IMR-90 (cell line): ENCODE data around the gene MITD1. TPM values are rescaled to one million over a fixed set of nuclear protein-coding genes. Genes with fewer than 3 reads are reported as not detected.

Experiments
- ATAC-seq: fragments of 200-7000 bp; cut with Tn5 transposase; 2 replicates; pipeline ENCODE4 v1.9.1; 2020; ENCODE audit warnings: low read depth, mild to moderate bottlenecking, moderate library complexity
- BruUV-seq: library from RNA; stranded (reverse); fragments of 400-500 nt; replicated peaks from 2 replicates; lab custom pipeline; 2021; lab: Mats Ljungman, UMichigan
- CTCF ChIA-PET: fragments of 300-600 bp; formaldehyde crosslinking; extraction: SDS; loops from one replicate; lab custom pipeline; 2021; ENCODE audit warnings: antibody characterized with exemption; lab: Yijun Ruan, JAX
- POLR2A ChIA-PET: fragments of 300-600 bp; sonication (Branson Sonifier 250); formaldehyde crosslinking; loops from one replicate; lab custom pipeline; 2022; ENCODE audit warnings: antibody characterized with exemption; ENCODE audit not compliant: unreplicated experiment; lab: Charles Lee
- DNase-seq: peaks from one replicate; pipeline ENCODE4 v3.0.0; 2013
- H2AFZ ChIP-seq: replicated peaks from 2 replicates; pipeline ENCODE3; 2013; ENCODE audit warnings: low read length, mild to moderate bottlenecking; ENCODE audit not compliant: poor library complexity
- H2AK5ac ChIP-seq: 2 replicates; pipeline ENCODE4 v1.6.1; 2013; ENCODE audit warnings: low read depth, low read length, inconsistent platforms
- H2AK9ac ChIP-seq: replicated peaks from 2 replicates; pipeline ENCODE3; 2013; ENCODE audit warnings: mild to moderate bottlenecking, low read depth, low read length, moderate library complexity; ENCODE audit not compliant: poor library complexity
- H2BK120ac ChIP-seq: 2 replicates; pipeline ENCODE4 v1.6.1; 2013; ENCODE audit warnings: low read depth, low read length, inconsistent platforms
- H2BK15ac ChIP-seq: 3 replicates; pipeline ENCODE4 v1.6.1; 2013; ENCODE audit warnings: low read depth, low read length, inconsistent platforms
- H2BK20ac ChIP-seq: 2 replicates; pipeline ENCODE4 v1.6.1; 2013; ENCODE audit warnings: low read depth, mild to moderate bottlenecking, inconsistent platforms, low read length, moderate library complexity
- H2BK5ac ChIP-seq: 2 replicates; pipeline ENCODE4 v1.6.1; 2013; ENCODE audit warnings: mild to moderate bottlenecking, low read depth, low read length, inconsistent platforms; ENCODE audit not compliant: poor library complexity, severe bottlenecking
- H3K14ac ChIP-seq: replicated peaks from 2 replicates; pipeline ENCODE4 v1.6.1; 2013; ENCODE audit warnings: low read depth, low read length, inconsistent platforms
- H3K18ac ChIP-seq: 2 replicates; pipeline ENCODE4 v1.6.1; 2013; ENCODE audit warnings: low read depth, low read length, control low read depth
- H3K23ac ChIP-seq: 2 replicates; pipeline ENCODE4 v1.6.1; 2013; ENCODE audit warnings: low read depth, low read length, inconsistent platforms
- H3K27ac ChIP-seq: 2 replicates; pipeline ENCODE4 v1.5.1; 2013; ENCODE audit warnings: mild to moderate bottlenecking, control low read depth, low read length; ENCODE audit not compliant: insufficient read depth
- H3K27me3 ChIP-seq: 2 replicates; pipeline ENCODE4 v1.6.1; 2013; ENCODE audit warnings: low read length; ENCODE audit not compliant: control insufficient read depth, insufficient read depth
- H3K36me3 ChIP-seq: 2 replicates; pipeline ENCODE4 v1.6.1; 2013; ENCODE audit warnings: low read length, mixed read lengths; ENCODE audit not compliant: control insufficient read depth, insufficient read depth
- H3K4ac ChIP-seq: 2 replicates; pipeline ENCODE4 v1.6.1; 2013; ENCODE audit warnings: low read depth, low read length, inconsistent platforms
- H3K4me1 ChIP-seq: 2 replicates; pipeline ENCODE4 v1.6.1; 2013; ENCODE audit warnings: low read length, mixed read lengths; ENCODE audit not compliant: control insufficient read depth, insufficient read depth
- H3K4me2 ChIP-seq: 2 replicates; pipeline ENCODE4 v1.6.1; 2013; ENCODE audit warnings: low read depth, mild to moderate bottlenecking, control low read depth, low read length, moderate library complexity
- H3K4me3 ChIP-seq: 2 replicates; pipeline ENCODE4 v1.5.1; 2013; ENCODE audit warnings: low read depth, mild to moderate bottlenecking, control low read depth, low read length, moderate library complexity; ENCODE audit not compliant: insufficient read depth
- H3K56ac ChIP-seq: 2 replicates; pipeline ENCODE4 v1.6.1; 2013; ENCODE audit warnings: low read length, inconsistent platforms; ENCODE audit not compliant: insufficient read depth; ENCODE audit errors: extremely low read depth
- H3K79me1 ChIP-seq, 2 experiments: 2 replicates each; pipeline ENCODE4 v1.6.1; 2013; ENCODE audit warnings: low read length in 2 of 2, inconsistent platforms in 1 of 2, low read depth in 1 of 2
- H3K9ac ChIP-seq: 2 replicates; pipeline ENCODE4 v1.6.1; 2013; ENCODE audit warnings: low read depth, low read length, control low read depth
- H3K9me1 ChIP-seq: 2 replicates; pipeline ENCODE4 v1.6.1; 2013; ENCODE audit warnings: low read length, inconsistent platforms; ENCODE audit not compliant: insufficient read depth
- H3K9me3 ChIP-seq: 2 replicates; pipeline ENCODE4 v1.6.1; 2013; ENCODE audit warnings: low read length; ENCODE audit not compliant: control insufficient read depth, insufficient read depth
- H4K20me1 ChIP-seq: 2 replicates; pipeline ENCODE4 v1.6.1; 2013; ENCODE audit warnings: low read length, inconsistent platforms; ENCODE audit not compliant: insufficient read depth
- H4K5ac ChIP-seq: 2 replicates; pipeline ENCODE4 v1.6.1; 2013; ENCODE audit warnings: mild to moderate bottlenecking, low read depth, low read length, control low read depth
- H4K8ac ChIP-seq, 2 experiments: 2 replicates each; pipeline ENCODE4 v1.6.1; 2013; ENCODE audit warnings: low read depth in 2 of 2, low read length in 2 of 2, control low read depth in 1 of 2, inconsistent platforms in 1 of 2
- H4K91ac ChIP-seq: 2 replicates; pipeline ENCODE4 v1.6.1; 2013; ENCODE audit warnings: low read depth, low read length, inconsistent platforms; ENCODE audit not compliant: insufficient read depth
- BHLHE40 ChIP-seq: fragments of 150-350 bp; IDR thresholded peaks from 2 replicates; pipeline ENCODE4 v1.6.1; 2016; ENCODE audit warnings: mild to moderate bottlenecking, low read depth, low read length
- CEBPB ChIP-seq: IDR thresholded peaks from 2 replicates; pipeline ENCODE4 v1.6.1; 2012; ENCODE audit warnings: low read depth, low read length, improper control_type of control experiment
- FOS ChIP-seq: fragments of 150-350 bp; IDR thresholded peaks from 2 replicates; pipeline ENCODE4 v1.6.1; 2016; ENCODE audit warnings: low read depth, low read length
- MAFK ChIP-seq: IDR thresholded peaks from 2 replicates; pipeline ENCODE4 v1.6.1; 2012; ENCODE audit warnings: low read depth, low read length, improper control_type of control experiment
- MXI1 ChIP-seq: IDR thresholded peaks from 2 replicates; pipeline ENCODE4 v1.6.1; 2012; ENCODE audit warnings: low read depth, mild to moderate bottlenecking, low read length, moderate library complexity, borderline replicate concordance
- POLR2A ChIP-seq: IDR thresholded peaks from 2 replicates; pipeline ENCODE4 v1.6.1; 2012; ENCODE audit warnings: mild to moderate bottlenecking, low read depth, low read length
- RAD21 ChIP-seq: IDR thresholded peaks from 2 replicates; pipeline ENCODE4 v1.6.1; 2012; ENCODE audit warnings: low read length, improper control_type of control experiment
- RCOR1 ChIP-seq: IDR thresholded peaks from 2 replicates; pipeline ENCODE4 v1.6.1; 2012; ENCODE audit warnings: mild to moderate bottlenecking, low read length, improper control_type of control experiment; ENCODE audit not compliant: insufficient replicate concordance
- RFX5 ChIP-seq: IDR thresholded peaks from 2 replicates; pipeline ENCODE4 v1.8.0; 2012; ENCODE audit warnings: low read depth, mild to moderate bottlenecking, low read length, moderate library complexity
- SMC3 ChIP-seq: fragments of 150-350 bp; IDR thresholded peaks from 2 replicates; pipeline ENCODE4 v1.6.1; 2016; ENCODE audit warnings: low read depth, mild to moderate bottlenecking, antibody characterized with exemption, low read length, moderate library complexity
- WGBS, 2 experiments: methylation state at CpG; one replicate each; pipeline versions ENCODE4 v1.1.5 to v1.1.7; 2013; ENCODE audit warnings: missing lambda C conversion rate in 2 of 2; ENCODE audit not compliant: insufficient read length in 1 of 2; ENCODE audit errors: extremely low coverage in 2 of 2; 5-methylcytosine and 5-hydroxymethylcytosine counted together
- dilution Hi-C: fragments of 300-500 bp; cut with HindIII; formaldehyde crosslinking; loops from one replicate; pipeline ENCODE4 v1.14.3; 2018; ENCODE audit warnings: low sequenced_read_pairs; ENCODE audit not compliant: unreplicated experiment
- in situ Hi-C: fragments of 300-500 bp; cut with MboI; formaldehyde crosslinking; loops from 3 replicates; pipeline ENCODE4 v1.14.3; 2019; ENCODE audit warnings: low sequenced_read_pairs, inconsistent platforms, mixed read lengths
- intact Hi-C: fragments of 100-400 bp; cut with micrococcal nuclease; formaldehyde crosslinking; loops from 2 replicates; pipeline ENCODE4 v1.10.0; 2022
- polyA plus RNA-seq, 3 experiments: library from polyadenylated mRNA; depleted of rRNA; stranded (reverse); fragments of >200 nt; gene quantifications; 2 replicates each; pipeline ENCODE4 v1.2.3, GENCODE V29; 2012; ENCODE audit warnings: low replicate concordance in 1 of 3
- total RNA-seq: library from RNA; depleted of rRNA; stranded (reverse); fragments of >200 nt; gene quantifications from 2 replicates; pipeline ENCODE4 v1.2.3, GENCODE V29; 2012
- TF ChIP-seq, protein P1 (sequence below): fragments of 150-350 bp; IDR thresholded peaks from 2 replicates; pipeline ENCODE4 v1.6.1; 2017; ENCODE audit warnings: mild to moderate bottlenecking, antibody characterized with exemption, low read length, low read depth
- TF ChIP-seq, protein P2 (sequence below): conservative IDR thresholded peaks from 2 replicates; pipeline ENCODE4 v1.5.1; 2012; ENCODE audit warnings: mild to moderate bottlenecking, low read depth, low read length, improper control_type of control experiment

MITD1 gene
- total and polyA plus RNA-seq, 2 of the 4 experiments (the other 2 are of a cell fraction): 4.3 to 18.7 TPM

DNA sequence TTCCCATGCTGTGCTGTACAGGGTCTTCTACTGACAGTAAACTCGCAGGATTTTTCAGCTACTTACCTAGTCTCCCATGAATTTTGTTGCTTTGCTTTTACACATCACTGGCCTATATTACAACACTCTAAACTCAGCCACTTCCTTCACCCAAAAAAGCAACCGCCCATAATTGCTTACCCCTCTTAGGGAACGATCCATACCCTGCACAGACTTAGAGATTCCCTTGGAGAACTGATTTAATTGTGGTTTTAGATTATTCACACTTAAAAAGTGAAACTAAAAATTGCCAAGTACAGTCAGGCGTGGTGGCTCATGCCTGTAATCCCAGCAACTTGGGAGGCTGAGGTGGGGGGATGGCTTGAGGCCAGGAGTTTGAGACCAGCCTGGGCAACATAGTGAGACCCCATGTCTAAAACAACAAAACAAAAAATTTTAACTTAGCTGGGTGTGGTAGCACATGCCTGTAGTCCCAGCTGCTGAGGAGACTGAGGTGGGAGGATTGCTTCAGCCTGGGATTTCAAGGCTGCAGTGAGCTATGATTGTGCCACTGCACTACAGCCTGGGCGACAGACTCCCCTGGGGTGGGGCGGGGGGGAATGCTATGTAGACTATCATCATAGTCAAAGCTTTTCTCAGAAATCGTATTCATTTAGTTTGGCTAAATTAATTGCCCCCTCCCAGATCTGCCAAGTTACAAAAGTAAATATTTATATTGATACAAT, 19.4 kb upstream of the MITD1 start:
- Histone ChIP-seq H2BK5ac (no peak overlapping the region), H2BK20ac (no peak overlapping the region), H3K56ac (no peak overlapping the region), H4K8ac (no peak overlapping the region), H3K23ac (no peak overlapping the region), H2BK120ac (no peak overlapping the region), H3K79me1 (no peaks in the 10 kb centered on the region), H3K4me3 (no peak overlapping the region), H3K27me3 (no peaks in the 10 kb centered on the region), H2AK5ac (no peak overlapping the region), H3K4me1 (no peaks in the 10 kb centered on the region), H4K91ac (no peak overlapping the region), H3K4me2 (no peak overlapping the region), H3K9ac (no peak overlapping the region), H2BK15ac (no peak overlapping the region), H3K18ac (no peak overlapping the region), H3K4ac (no peak overlapping the region), H3K9me3 (no peaks in the 10 kb centered on the region), H2AFZ (no peak overlapping the region), H3K36me3 (peaks cover 14% of the 10 kb centered on the region), H4K5ac (no peak overlapping the region), H4K20me1 (no peaks in the 10 kb centered on the region), H3K27ac (no peak overlapping the region), H2AK9ac (no peak overlapping the region), H3K9me1 (peaks cover 2% of the 10 kb centered on the region; the same call in 1 of the 2 replicates), H3K14ac (no peak overlapping the region)
- in situ Hi-C loops: no loop called here
- CTCF ChIA-PET: no interaction called here
- intact Hi-C loops: no loop called here
- dilution Hi-C loops: no loop called here
- DNase-seq (no peak), ATAC-seq (no peak)
- POLR2A ChIA-PET: no interaction called here
- BruUV-seq: no TSS peak
- WGBS, 2 experiments: no CpG with 5 or more reads among the region's 7 CpGs
- TF ChIP-seq RAD21: no peak
- TF ChIP-seq POLR2A: no peak
- no peak for TF ChIP-seq MXI1
- TF ChIP-seq, protein P1, sequence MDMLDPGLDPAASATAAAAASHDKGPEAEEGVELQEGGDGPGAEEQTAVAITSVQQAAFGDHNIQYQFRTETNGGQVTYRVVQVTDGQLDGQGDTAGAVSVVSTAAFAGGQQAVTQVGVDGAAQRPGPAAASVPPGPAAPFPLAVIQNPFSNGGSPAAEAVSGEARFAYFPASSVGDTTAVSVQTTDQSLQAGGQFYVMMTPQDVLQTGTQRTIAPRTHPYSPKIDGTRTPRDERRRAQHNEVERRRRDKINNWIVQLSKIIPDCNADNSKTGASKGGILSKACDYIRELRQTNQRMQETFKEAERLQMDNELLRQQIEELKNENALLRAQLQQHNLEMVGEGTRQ: no peak
- TF ChIP-seq, protein P2, sequence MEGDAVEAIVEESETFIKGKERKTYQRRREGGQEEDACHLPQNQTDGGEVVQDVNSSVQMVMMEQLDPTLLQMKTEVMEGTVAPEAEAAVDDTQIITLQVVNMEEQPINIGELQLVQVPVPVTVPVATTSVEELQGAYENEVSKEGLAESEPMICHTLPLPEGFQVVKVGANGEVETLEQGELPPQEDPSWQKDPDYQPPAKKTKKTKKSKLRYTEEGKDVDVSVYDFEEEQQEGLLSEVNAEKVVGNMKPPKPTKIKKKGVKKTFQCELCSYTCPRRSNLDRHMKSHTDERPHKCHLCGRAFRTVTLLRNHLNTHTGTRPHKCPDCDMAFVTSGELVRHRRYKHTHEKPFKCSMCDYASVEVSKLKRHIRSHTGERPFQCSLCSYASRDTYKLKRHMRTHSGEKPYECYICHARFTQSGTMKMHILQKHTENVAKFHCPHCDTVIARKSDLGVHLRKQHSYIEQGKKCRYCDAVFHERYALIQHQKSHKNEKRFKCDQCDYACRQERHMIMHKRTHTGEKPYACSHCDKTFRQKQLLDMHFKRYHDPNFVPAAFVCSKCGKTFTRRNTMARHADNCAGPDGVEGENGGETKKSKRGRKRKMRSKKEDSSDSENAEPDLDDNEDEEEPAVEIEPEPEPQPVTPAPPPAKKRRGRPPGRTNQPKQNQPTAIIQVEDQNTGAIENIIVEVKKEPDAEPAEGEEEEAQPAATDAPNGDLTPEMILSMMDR: no peak
- no peak for TF ChIP-seq MAFK
- no peak for TF ChIP-seq SMC3
- TF ChIP-seq BHLHE40: no peak
- no peak for TF ChIP-seq RCOR1
- TF ChIP-seq FOS: no peak
- no peak for TF ChIP-seq RFX5
- no peak for TF ChIP-seq CEBPB
